GM21576 (cell line): Measurements from ENCODE around the gene UBR3.
"Not testable (repeated sequence)": the region's sequence is repeated elsewhere in the genome, so short reads cannot be mapped to it uniquely, and the experiment has no call there.

ENCODE experiments used
- ATAC-seq: cut with Tn5 transposase; IDR thresholded peaks from one replicate; pipeline ENCODE4 v1.9.1; 2021; ENCODE audit warnings: mild to moderate bottlenecking, moderate library complexity; ENCODE audit not compliant: unreplicated experiment

The UBR3 gene

GRCh38 chr2:169822036-169822435, 5.2 kb upstream of the UBR3 start:
- no peak for ATAC-seq

GRCh38 chr2:169822785-169823392, 4.4 kb upstream of the UBR3 start:
- no peak for ATAC-seq

GRCh38 chr2:169823996-169824372, 3.3 kb upstream of the UBR3 start:
- peak; percentile 0 for ATAC-seq

- peak; percentile 55 for ATAC-seq
Observed at GRCh38 chr2:169824373-169825333, 2.6 kb upstream of the UBR3 start, which contains the start of gene METTL5. Gene METTL5, minus strand, starts transcription at chr2:169824905. Its CDS starts 308 bp downstream, at chr2:169824597.

- no peak for ATAC-seq
Observed at GRCh38 chr2:169828141-169828811, 1.0 kb downstream of the UBR3 start.

- ATAC-seq, result no peak
Observed at GRCh38 chr2:169834401-169834800, 7.1 kb downstream of the UBR3 start.

- ATAC-seq, result no peak
Observed at GRCh38 chr2:169838743-169839489, 11.7 kb downstream of the UBR3 start.

- ATAC-seq, result no peak
Observed at GRCh38 chr2:169839954-169840746, 12.9 kb downstream of the UBR3 start.

- no peak for ATAC-seq
Observed at GRCh38 chr2:169840747-169841142, 13.5 kb downstream of the UBR3 start.

GRCh38 chr2:169841625-169842024, 14.4 kb downstream of the UBR3 start:
- not testable (repeated sequence) for ATAC-seq

- ATAC-seq, result no peak
Observed at GRCh38 chr2:169845016-169845415, 17.8 kb downstream of the UBR3 start.

- not testable (repeated sequence) for ATAC-seq
Observed at GRCh38 chr2:169848959-169849693, 21.9 kb downstream of the UBR3 start.

- no peak for ATAC-seq
Observed at GRCh38 chr2:169849710-169850109, 22.5 kb downstream of the UBR3 start.

GRCh38 chr2:169853041-169853668, 25.9 kb downstream of the UBR3 start:
- no peak for ATAC-seq

GRCh38 chr2:169855281-169856258, 28.3 kb downstream of the UBR3 start:
- ATAC-seq, result not testable (repeated sequence)

- no peak for ATAC-seq
Observed at GRCh38 chr2:169859423-169859822, 32.2 kb downstream of the UBR3 start.

GRCh38 chr2:169860149-169860548, 32.9 kb downstream of the UBR3 start:
- no peak for ATAC-seq

GRCh38 chr2:169862816-169863215, 35.6 kb downstream of the UBR3 start:
- no peak for ATAC-seq
